Left lung (tissue), 10 donors: Measurements from ENCODE around the gene PRSS58. TPM values are rescaled to one million over a fixed set of nuclear protein-coding genes. Genes with fewer than 3 reads are reported as not detected.

Source experiments
- ATAC-seq: fragments of 200-7000 bp; cut with Tn5 transposase; one replicate; pipeline ENCODE4 v1.9.1; 2020; ENCODE audit warnings: moderate library complexity
- DNase-seq, 4 donors: peaks; one replicate each; pipeline ENCODE4 v3.0.0-alpha.2; 2013 to 2020
- H3K27ac ChIP-seq, 2 donors: fragments of 200-600 bp; sonication (generic) in 1 of 2; one replicate each; pipeline versions ENCODE4 v1.5.0 to v1.8.0; 2020 to 2021
- H3K27me3 ChIP-seq, 2 donors: fragments of 200-600 bp; sonication (generic) in 1 of 2; one replicate each; pipeline versions ENCODE4 v1.5.0 to v1.8.0; 2020 to 2021
- H3K36me3 ChIP-seq, 2 donors: fragments of 200-600 bp; sonication (generic) in 1 of 2; one replicate each; pipeline versions ENCODE4 v1.5.0 to v1.8.0; 2020 to 2021
- H3K4me1 ChIP-seq, 2 donors: fragments of 200-600 bp; one replicate each; pipeline ENCODE4 v1.8.0; 2021
- H3K4me3 ChIP-seq, 2 donors: fragments of 200-600 bp; sonication (generic) in 1 of 2; one replicate each; pipeline versions ENCODE4 v1.5.0 to v1.8.0; 2020 to 2021; ENCODE audit warnings: mild to moderate bottlenecking in 1 of 2
- H3K9me3 ChIP-seq, 2 donors: fragments of 200-600 bp; sonication (generic) in 1 of 2; one replicate each; pipeline versions ENCODE4 v1.5.0 to v1.8.0; 2020 to 2021
- CTCF ChIP-seq, 2 donors: fragments of 200-600 bp; sonication (generic) in 1 of 2; IDR thresholded peaks; one replicate each; pipeline versions ENCODE4 v1.5.0 to v1.8.0; 2021; ENCODE audit warnings: antibody characterized with exemption in 2 of 2
- intact Hi-C, 2 donors: fragments of 100-400 bp; cut with DNase I; formaldehyde crosslinking; loops; one replicate each; pipeline versions ENCODE4 v1.11.2 to v1.14.2; 2022
- polyA plus RNA-seq, 6 donors: library from polyadenylated mRNA; unstranded; fragments of 120-200 nt; gene quantifications; one replicate each; pipeline ENCODE4 v1.2.1, GENCODE V29; 2013; ENCODE audit not compliant: insufficient read length in 6 of 6
- total RNA-seq, 2 donors: library from RNA; stranded (reverse); fragmentation: NEBNext Ultra II Directional; extraction: Animal tissue kit (Norgen Biotek cat#: 25700); gene quantifications; one replicate each; pipeline ENCODE4 v1.2.1, GENCODE V29; 2021
- donor health status: DM: no; HTN: yes; CAD: no.
- donor health status: DM: no; HTN: no; CAD: no.

The PRSS58 gene
- total and polyA plus RNA-seq, 8 donors = not detected

- ATAC-seq = no peak
- TF ChIP-seq CTCF (IDR thresholded peaks at IDR 0.05) = no peak
- no peak overlapping the region for H3K27ac ChIP-seq
- no peak overlapping the region for H3K4me3 ChIP-seq
- no peak for DNase-seq
- peaks cover 0 to 6% of the 10 kb centered on the region in 2 donors for H3K27me3 ChIP-seq
- no peaks in the 10 kb centered on the region for H3K4me1 ChIP-seq
- H3K9me3 ChIP-seq = no peaks in the 10 kb centered on the region
- intact Hi-C loops = no loop called here
- H3K36me3 ChIP-seq = no peaks in the 10 kb centered on the region
Observed at GRCh38 chr7:142231716-142232115, 26.1 kb downstream of the PRSS58 start.

DNA sequence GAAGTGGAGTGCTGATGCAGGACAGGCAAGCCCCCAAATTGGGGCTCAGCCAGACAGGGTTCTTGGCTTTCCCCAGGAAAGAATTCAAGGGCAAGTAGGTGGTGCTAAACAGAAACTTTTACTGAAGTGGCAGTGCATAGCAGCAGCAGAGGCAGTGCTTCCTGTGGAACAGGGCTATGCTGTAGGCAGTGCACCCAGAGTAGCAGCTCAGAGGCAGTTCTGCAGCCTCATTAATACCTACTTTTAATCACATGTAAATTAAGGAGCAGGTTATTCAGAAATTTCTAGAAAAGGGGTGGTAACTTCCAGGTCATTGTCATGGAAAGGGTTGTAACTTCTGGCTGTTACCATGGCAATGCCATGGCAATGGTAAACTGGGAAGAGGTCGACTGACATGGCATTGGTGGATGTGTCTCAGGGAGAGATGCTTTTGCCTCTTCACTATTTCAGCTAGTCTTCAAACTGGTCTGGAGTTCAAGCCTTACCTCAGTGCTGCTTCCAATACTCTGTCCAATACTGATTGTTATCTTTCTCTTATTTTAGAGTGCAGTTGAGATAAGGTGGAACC lies 29.2 kb downstream of the PRSS58 start:
- Histone ChIP-seq H3K9me3 (no peaks in the 10 kb centered on the region), H3K36me3 (no peaks in the 10 kb centered on the region), H3K4me3 (no peak overlapping the region), H3K4me1 (no peaks in the 10 kb centered on the region), H3K27ac (no peak overlapping the region), H3K27me3 (peaks cover 0 to 6% of the 10 kb centered on the region in 2 donors)
- ATAC-seq (no peak), DNase-seq (no peak)
- TF ChIP-seq CTCF (IDR thresholded peaks at IDR 0.05) = no peak
- intact Hi-C loops = no loop called here

Other genes starting within 250 kb of the PRSS58 start
- 1 to 10 TPM in 1 of 2 donors, under 1 TPM in 1; 0.03 to 4.6 TPM for gene MGAM2, start 146.3 kb downstream of the PRSS58 start, total RNA-seq
- gene MGAM2, start 146.3 kb downstream of the PRSS58 start, polyA plus RNA-seq = under 1 TPM; 0.07 to 0.37 (median 0.17) TPM